Measurements from ENCODE around the gene SLC16A2.

Gene SLC16A2

DNA sequence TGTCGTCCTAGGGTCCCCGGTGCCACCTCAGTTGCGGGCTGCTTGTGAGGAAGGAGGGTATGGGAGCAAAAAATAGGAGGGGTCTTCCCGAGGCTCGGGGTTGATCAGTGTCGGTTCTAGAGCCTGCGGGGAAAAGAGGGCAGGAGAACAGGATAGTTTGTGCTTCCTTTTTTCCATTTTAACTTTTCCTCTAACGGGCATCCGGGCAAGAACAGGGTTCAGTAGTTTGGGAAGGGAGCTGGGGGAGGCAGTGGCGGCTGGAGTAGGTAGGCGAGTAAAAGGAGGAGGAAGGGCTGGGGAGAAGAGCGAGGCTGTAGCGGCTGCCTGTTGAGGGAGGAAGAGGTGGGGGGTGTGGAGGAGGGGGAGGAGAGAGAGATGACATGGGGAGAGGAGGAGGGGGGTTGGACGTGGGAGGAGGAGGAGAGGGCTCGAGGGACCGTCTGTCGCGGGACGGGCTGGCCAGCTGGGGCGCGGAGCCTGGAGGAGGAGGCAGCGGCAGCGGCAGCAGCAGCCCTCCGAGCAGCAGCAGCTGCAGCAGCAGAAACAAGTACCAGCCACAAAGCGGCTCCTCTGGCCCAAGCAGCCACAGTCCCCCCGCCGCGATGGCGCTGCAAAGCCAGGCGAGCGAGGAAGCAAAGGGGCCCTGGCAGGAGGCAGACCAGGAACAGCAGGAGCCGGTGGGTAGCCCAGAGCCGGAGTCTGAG, at the start of gene SLC16A2:
Gene SLC16A2 (plus strand): TSS at position 458 of the 704 bp plus-strand sequence. CDS start 145 bp downstream, at position 603.
- DNase-seq (ENCODE audit: low spot score) = no peak

GRCh38 chrX:74372272-74372671, 49.0 kb upstream of the SLC16A2 start:
- no peak for DNase-seq (ENCODE audit: low spot score)

GRCh38 chrX:74377282-74377681, 44.0 kb upstream of the SLC16A2 start:
- no peak for DNase-seq (ENCODE audit: low spot score)

- peak; percentile 46 for DNase-seq (ENCODE audit: low spot score)
Observed at GRCh38 chrX:74382613-74383012, 38.7 kb upstream of the SLC16A2 start.

DNA sequence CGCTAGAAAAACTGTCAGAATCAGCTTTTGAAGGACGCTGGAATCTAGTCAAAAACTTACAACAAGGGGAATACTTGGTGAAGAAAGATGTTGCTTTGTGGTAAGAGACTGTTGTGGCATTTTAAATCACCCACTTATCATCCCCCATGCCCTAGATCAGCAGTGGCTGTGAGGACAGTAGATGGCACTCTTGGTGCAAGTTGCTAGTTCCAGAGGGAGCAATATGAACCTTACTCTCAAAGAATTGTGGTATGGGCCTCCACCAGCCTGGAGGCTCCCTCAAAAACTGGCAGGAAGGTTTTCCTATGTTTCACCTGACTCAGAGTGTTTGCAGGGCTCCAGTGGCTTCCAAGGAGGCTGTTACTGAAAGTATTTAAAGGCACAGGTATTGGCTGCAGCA, 37.7 kb upstream of the SLC16A2 start:
- DNase-seq (ENCODE audit: low spot score) = no peak

DNA sequence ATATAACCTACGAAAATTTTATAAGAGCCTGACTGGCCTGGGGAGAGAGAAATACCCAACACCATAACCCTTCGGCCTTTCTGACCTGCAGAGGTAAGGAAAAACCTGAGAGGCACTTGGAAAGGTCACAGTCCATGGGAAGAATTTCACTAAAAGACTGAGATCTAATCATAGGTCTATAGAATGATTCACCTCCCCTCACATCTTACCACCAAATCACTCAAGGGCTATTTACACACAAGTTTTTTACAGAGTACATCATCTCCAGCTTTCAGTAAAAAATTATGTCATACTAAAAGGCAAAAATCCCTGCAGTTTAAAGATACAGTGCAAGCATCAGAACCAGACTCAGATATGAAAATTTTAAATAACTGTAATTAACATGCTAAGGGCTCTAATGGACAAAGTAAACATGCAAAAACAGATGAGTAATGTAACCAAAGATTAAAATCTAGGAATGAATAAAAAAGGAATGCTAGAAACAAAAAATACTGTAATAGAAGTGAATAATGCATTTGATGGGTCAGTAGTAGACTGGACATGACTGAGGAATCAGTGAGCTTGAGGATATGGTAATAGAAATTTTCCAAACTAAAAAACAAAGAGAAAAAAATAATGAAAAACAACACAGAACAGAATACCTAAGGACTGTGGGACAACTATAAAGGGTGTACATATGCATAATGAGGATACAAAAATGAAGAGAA, 32.1 kb upstream of the SLC16A2 start:
- DNase-seq (ENCODE audit: low spot score) = no peak

- no peak for DNase-seq (ENCODE audit: low spot score)
Observed at GRCh38 chrX:74395556-74395955, 25.7 kb upstream of the SLC16A2 start.

- DNase-seq (ENCODE audit: low spot score) = no peak
Observed at GRCh38 chrX:74405973-74406489, 15.3 kb upstream of the SLC16A2 start.

GRCh38 chrX:74408304-74408703, 13.0 kb upstream of the SLC16A2 start:
- no peak for DNase-seq (ENCODE audit: low spot score)

DNA sequence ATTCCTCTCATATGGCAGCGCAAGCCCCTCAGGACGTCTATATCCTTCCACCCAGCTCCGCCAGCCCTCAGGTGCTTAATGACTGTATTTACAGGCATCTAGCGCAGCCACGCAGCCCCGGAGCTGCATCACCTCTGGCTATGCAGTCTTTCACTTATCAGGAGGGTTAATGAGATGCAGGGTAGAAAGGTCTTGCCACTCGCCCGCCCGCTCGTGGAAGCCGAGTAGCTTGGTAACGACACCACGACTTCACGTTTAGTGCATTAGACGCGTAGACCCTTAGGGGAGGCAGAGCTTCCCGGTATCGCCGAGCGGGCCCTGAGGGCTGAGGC, 1.5 kb upstream of the SLC16A2 start:
- DNase-seq (ENCODE audit: low spot score) = no peak

DNA sequence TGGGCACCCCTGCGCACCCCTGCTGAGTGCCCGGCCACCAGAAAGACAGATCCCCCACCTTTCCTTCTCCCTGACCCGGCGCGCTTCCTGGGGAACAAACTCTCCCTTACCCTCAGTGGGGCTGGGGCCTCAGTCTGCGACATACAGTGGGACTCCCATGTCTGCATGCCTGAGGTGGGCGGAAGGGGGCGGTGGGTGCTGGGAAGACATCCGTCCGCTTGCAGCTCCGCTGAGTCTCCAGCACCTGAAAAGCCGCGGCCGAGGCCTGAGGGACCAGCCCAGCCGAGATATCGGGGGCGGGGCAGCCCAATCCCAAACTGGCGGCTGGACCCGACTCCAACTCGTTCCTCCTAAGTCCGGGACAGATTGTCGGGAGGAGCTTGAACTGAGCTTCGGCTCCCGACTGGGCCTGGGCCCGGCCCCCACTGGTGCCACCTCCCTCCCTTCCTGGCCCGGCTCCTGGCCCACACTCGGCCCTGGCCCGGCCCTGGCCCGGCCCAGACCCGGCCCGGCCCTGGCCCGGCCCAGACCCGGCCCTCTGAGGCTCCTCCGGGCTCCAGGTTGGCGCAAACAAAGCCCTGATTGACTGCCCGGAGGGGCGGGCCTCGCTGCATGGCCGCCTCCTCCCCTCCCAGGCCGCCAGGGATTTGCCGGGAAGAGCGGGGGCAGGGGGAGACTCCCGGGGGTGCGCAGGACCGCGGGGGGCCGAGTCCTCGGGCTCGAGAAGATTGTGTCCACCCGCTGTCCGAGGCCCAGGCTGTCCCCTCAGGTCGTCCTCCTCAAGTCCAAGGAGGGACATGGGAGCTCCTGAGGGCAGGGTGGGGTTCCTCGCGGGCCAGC, 877 bp upstream of the SLC16A2 start:
- DNase-seq (ENCODE audit: low spot score) = no peak

GRCh38 chrX:74421740-74422352, 553 bp downstream of the SLC16A2 start:
- no peak for DNase-seq (ENCODE audit: low spot score)

DNA sequence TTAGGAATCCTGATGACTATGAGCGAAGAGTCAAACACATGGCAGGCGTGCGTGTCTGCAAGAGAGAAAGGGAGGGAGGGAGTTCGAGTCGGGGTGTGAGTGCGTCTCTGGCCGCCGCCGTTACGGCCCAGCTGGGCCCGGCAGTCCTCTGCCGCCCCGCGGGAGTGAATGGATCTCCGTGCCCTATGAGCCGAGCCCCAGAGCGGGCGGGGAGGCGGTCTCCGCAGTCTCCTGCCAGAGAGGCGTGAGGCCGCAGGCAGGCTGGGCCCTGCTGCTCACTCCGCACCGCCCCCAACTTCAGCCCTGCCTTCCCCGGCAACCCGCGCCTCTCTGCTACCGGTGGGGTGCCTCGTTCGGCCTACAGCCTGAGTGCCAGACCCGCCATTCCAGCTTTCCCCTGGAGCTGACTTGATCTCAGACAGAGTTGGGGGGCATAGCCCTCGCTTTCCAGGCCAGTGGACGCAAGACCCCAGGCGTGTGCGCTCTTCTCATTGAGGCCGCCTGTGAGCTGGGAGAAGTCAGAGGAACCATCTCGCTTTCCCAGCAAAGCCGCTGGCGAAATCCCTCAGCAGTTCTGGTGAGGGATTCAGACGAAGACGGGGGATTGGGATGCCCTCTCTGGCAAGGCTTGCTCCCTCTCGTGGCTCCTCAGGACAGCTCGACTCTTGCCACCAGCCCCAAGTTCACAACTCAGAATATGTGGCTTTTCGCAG, 1.4 kb downstream of the SLC16A2 start:
- DNase-seq (ENCODE audit: low spot score) = no peak

DNA sequence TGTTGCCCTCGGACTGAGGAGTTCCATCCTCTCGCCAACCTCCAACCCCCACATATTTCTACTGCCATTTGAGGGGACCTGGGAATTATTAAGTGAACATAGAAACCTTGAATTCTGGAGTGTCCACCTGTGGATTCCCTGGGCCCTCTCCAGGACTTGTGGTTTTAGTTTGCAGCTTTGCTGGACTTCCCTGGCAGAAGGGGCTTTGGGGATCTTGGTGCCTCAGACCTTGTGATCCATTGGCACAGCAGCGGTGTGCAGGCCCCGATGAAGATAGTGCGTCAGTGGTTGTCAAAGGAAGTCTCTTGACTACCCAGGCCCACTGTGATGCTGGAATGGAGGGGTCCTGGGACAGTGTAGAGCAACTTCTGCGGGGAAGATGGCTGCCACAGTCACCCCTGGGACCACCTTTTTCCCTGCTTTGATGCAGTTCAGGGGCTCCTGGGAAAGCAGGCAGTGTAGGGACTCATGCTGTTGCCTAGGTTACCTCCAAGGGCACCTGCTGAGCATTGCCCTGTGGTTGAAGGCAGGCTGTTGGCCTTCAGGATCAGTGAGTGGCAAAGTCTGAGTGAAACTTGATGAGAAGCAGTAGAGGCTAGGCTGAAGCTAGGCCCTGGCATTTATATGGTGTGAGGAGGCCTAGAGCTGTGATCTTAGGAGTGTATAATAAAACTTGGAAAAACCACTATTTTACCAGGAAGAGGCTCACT, 2.2 kb downstream of the SLC16A2 start:
- DNase-seq (ENCODE audit: low spot score) = no peak

GRCh38 chrX:74426071-74426470, 4.8 kb downstream of the SLC16A2 start:
- no peak for DNase-seq (ENCODE audit: low spot score)

GRCh38 chrX:74426615-74427014, 5.3 kb downstream of the SLC16A2 start:
- no peak for DNase-seq (ENCODE audit: low spot score)

- DNase-seq (ENCODE audit: low spot score) = no peak
Observed at GRCh38 chrX:74431797-74432196, 10.5 kb downstream of the SLC16A2 start.

DNA sequence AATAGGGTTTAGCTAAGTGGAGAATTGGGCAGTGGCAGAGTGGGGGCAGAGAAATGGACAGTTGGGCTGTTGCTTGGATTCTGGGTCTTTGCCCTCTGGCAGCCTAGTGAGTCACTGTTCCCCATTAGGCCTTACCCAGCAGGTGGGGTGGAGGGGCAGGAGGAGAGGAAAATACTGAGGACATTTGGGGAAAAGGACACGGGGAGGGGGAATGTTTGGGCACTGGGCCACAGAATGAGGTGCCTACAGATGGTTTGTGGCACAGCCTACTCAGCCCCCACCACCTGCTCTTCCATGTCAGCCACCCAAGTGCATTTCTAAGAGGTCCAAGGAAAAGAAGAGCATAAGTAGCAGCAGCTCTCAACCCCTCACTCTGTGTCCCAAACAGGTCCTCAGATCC, 13.0 kb downstream of the SLC16A2 start:
- DNase-seq (ENCODE audit: low spot score) = no peak

- no peak for DNase-seq (ENCODE audit: low spot score)
Observed at GRCh38 chrX:74437530-74437929, 16.2 kb downstream of the SLC16A2 start.

DNA sequence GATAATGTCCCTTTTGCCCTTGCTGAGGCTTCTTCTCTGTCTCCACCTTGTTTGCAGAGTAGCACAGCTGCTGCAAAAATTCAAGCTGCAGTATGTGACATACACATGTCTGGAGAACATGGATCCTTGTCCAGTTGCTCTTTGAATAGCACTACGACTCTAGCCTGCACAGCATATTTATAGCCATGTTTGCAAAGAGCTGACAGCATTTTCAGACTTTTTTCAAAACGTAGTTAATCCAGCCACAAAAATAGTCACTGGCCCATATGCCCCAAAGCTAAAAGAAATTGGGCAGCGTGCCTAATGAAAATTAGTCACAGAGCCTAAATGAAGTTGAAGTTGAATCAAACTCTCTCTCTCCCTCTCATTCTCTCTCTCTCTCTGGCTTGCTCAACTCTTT, 17.5 kb downstream of the SLC16A2 start:
- no peak for DNase-seq (ENCODE audit: low spot score)

- DNase-seq (ENCODE audit: low spot score) = no peak
Observed at GRCh38 chrX:74445099-74445498, 23.8 kb downstream of the SLC16A2 start.

All from hematopoietic multipotent progenitor cell treated with erythropoietin and hydrocortisone succinate and interleukin-3 and kit ligand, for 17 days (in vitro differentiated cells).